Measurements from ENCODE around the gene JADE1. TPM values are rescaled to one million over a fixed set of nuclear protein-coding genes. Genes with fewer than 3 reads are reported as not detected.

JADE1 gene
- total RNA-seq, 1 donor from 2014 or later, result 39.6 TPM

GRCh38 chr4:128820671-128821070, 11.2 kb downstream of the JADE1 start:
- no peak overlapping the region for H3K27ac Mint-ChIP-seq (ENCODE audit: unreplicated experiment)
- no peak overlapping the region for H3K4me3 Mint-ChIP-seq
- H3K4me1 Mint-ChIP-seq, result peaks cover 44% of the 10 kb centered on the region
- TF ChIP-seq CTCF (conservative IDR thresholded peaks at IDR 0.05), result no peak
- peaks cover 2% of the 10 kb centered on the region for H3K36me3 Mint-ChIP-seq (ENCODE audit: low read depth)
- no peaks in the 10 kb centered on the region for H3K9me3 Mint-ChIP-seq
- DNase-seq (ENCODE audit: low read depth, low spot score), result no peak
- no peaks in the 10 kb centered on the region for H3K27me3 Mint-ChIP-seq (ENCODE audit: low read depth)

DNA sequence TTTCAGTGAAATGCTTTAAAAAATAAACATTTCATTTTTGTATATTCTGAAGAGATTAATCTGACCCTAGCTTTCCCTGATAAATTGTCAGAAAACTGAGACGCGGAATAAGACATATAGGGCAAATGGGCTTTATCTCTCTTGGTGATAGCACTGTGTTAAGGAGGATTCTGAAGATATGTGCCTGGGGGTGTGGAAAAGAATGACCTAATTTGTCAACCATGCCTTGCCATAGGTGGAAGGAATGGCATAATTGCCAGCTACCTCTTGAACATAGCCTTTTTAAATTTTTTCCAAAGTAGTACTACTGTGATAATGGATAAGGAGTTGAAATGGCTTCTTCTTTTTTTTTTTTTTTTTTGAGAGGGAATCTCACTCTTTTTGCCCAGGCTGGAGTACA, 11.7 kb downstream of the JADE1 start:
- H3K4me3 Mint-ChIP-seq, result no peak overlapping the region
- no peaks in the 10 kb centered on the region for H3K27me3 Mint-ChIP-seq (ENCODE audit: low read depth)
- TF ChIP-seq CTCF (conservative IDR thresholded peaks at IDR 0.05), result no peak
- H3K27ac Mint-ChIP-seq (ENCODE audit: unreplicated experiment), result no peak overlapping the region
- DNase-seq (ENCODE audit: low read depth, low spot score), result no peak
- peaks cover 2% of the 10 kb centered on the region for H3K36me3 Mint-ChIP-seq (ENCODE audit: low read depth)
- H3K4me1 Mint-ChIP-seq, result peaks cover 49% of the 10 kb centered on the region
- no peaks in the 10 kb centered on the region for H3K9me3 Mint-ChIP-seq

GRCh38 chr4:128823025-128823661, 13.6 kb downstream of the JADE1 start:
- DNase-seq (ENCODE audit: low read depth, low spot score), result no peak
- peaks cover 2% of the 10 kb centered on the region for H3K36me3 Mint-ChIP-seq (ENCODE audit: low read depth)
- peaks cover 68% of the 10 kb centered on the region for H3K4me1 Mint-ChIP-seq
- H3K27me3 Mint-ChIP-seq (ENCODE audit: low read depth), result no peaks in the 10 kb centered on the region
- no peak overlapping the region for H3K27ac Mint-ChIP-seq (ENCODE audit: unreplicated experiment)
- no peaks in the 10 kb centered on the region for H3K9me3 Mint-ChIP-seq
- H3K4me3 Mint-ChIP-seq, result no peak overlapping the region
- TF ChIP-seq CTCF (conservative IDR thresholded peaks at IDR 0.05), result no peak

GRCh38 chr4:128825226-128825625, 15.7 kb downstream of the JADE1 start:
- no peaks in the 10 kb centered on the region for H3K9me3 Mint-ChIP-seq
- H3K36me3 Mint-ChIP-seq (ENCODE audit: low read depth), result peaks cover 3% of the 10 kb centered on the region
- DNase-seq (ENCODE audit: low read depth, low spot score), result no peak
- H3K4me3 Mint-ChIP-seq, result no peak overlapping the region
- peak overlapping the region; percentile 53 for H3K27ac Mint-ChIP-seq (ENCODE audit: unreplicated experiment)
- H3K27me3 Mint-ChIP-seq (ENCODE audit: low read depth), result no peaks in the 10 kb centered on the region
- no peak for TF ChIP-seq CTCF (conservative IDR thresholded peaks at IDR 0.05)
- peaks cover 63% of the 10 kb centered on the region for H3K4me1 Mint-ChIP-seq

GRCh38 chr4:128827296-128827695, 17.8 kb downstream of the JADE1 start:
- H3K27ac Mint-ChIP-seq (ENCODE audit: unreplicated experiment), result no peak overlapping the region
- no peaks in the 10 kb centered on the region for H3K9me3 Mint-ChIP-seq
- peaks cover 65% of the 10 kb centered on the region for H3K4me1 Mint-ChIP-seq
- H3K4me3 Mint-ChIP-seq, result no peak overlapping the region
- H3K27me3 Mint-ChIP-seq (ENCODE audit: low read depth), result no peaks in the 10 kb centered on the region
- H3K36me3 Mint-ChIP-seq (ENCODE audit: low read depth), result peaks cover 4% of the 10 kb centered on the region
- no peak for DNase-seq (ENCODE audit: low read depth, low spot score)
- no peak for TF ChIP-seq CTCF (conservative IDR thresholded peaks at IDR 0.05)
